A673 (cell line): Measurements from ENCODE around the gene MSI2.

Source experiments
- EZH2 ChIP-seq: fragments of 200-600 bp; sonication (generic); IDR thresholded peaks from 2 replicates; pipeline ENCODE4 v1.6.1; 2017; ENCODE audit warnings: borderline replicate concordance, low read depth, mild to moderate bottlenecking, mixed read lengths, antibody characterized with exemption, low read length; ENCODE audit not compliant: poor library complexity, severe bottlenecking
- TF ChIP-seq, protein P1 (sequence below): fragments of 300-800, 200-600 bp; sonication (generic); conservative IDR thresholded peaks from 2 replicates; pipeline ENCODE4 v1.5.1; 2017; ENCODE audit warnings: low read depth, mild to moderate bottlenecking, antibody characterized with exemption, low read length, moderate library complexity, mixed read lengths

DNA sequence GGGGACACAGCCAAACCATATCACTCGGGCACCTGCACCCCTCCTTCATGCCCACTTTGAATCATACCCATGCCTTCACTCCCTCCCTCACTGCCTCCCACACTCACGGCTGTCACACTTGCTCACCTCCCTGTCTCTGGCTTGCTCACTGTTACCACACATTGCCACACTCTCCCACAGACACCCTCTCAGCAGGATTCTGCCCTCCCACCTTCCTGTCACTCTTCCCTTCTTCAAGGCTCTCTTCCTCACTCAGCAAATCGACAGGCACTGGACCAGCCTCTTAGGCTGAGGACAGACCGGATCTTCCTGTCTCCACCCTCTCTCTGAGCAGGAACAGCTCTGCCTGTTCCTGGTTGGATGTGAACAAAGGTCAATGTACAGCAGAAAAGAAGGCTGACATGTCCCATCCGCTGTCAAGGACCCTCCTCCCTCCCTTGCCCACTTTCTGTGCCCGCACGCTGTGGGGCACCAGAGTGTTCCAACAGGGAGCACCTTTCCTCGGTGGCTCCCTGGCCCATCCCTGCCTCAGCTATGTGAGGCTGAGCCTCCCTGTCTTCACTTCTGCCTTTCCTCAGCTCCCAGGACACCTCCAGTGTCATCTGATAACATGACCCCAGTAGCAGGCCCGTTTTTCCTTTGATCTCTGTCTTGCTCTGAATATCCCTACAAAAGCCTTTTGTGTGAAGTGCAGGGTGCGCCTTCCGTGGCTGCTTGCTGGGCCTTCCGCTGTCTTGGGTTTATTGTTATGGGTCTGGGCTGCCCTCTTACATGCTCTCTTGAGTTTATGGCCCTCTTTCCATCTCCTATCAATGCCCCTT lies 441.8 kb downstream of the MSI2 start:
- TF ChIP-seq, protein P1, sequence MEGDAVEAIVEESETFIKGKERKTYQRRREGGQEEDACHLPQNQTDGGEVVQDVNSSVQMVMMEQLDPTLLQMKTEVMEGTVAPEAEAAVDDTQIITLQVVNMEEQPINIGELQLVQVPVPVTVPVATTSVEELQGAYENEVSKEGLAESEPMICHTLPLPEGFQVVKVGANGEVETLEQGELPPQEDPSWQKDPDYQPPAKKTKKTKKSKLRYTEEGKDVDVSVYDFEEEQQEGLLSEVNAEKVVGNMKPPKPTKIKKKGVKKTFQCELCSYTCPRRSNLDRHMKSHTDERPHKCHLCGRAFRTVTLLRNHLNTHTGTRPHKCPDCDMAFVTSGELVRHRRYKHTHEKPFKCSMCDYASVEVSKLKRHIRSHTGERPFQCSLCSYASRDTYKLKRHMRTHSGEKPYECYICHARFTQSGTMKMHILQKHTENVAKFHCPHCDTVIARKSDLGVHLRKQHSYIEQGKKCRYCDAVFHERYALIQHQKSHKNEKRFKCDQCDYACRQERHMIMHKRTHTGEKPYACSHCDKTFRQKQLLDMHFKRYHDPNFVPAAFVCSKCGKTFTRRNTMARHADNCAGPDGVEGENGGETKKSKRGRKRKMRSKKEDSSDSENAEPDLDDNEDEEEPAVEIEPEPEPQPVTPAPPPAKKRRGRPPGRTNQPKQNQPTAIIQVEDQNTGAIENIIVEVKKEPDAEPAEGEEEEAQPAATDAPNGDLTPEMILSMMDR, result no peak
- TF ChIP-seq EZH2, result no peak
